Activated CD4-positive, alpha-beta T cell treated with anti-CD3 and anti-CD28 coated beads, Interleukin-2, Interleukin-6, amounts not matched to agents 100 ng/mL and 50 ng/mL, durations not matched to agents 16 hours and 8 hours (primary cell): Measurements from ENCODE around the gene PLEKHM3.
"Not testable (repeated sequence)": the region's sequence is repeated elsewhere in the genome, so short reads cannot be mapped to it uniquely, and the experiment has no call there.

Experiments
- DNase-seq: peaks from one replicate; pipeline ENCODE4 v3.0.0-alpha.2; 2020

The PLEKHM3 gene

GRCh38 chr2:208034503-208035140 is 9.3 kb upstream of the PLEKHM3 start:
- no peak for DNase-seq

- peak; percentile 54 for DNase-seq
These were observed 8.6 kb upstream of the PLEKHM3 start for GRCh38 chr2:208033701-208034502.

- no peak for DNase-seq
These were observed 6.3 kb upstream of the PLEKHM3 start for GRCh38 chr2:208031608-208032019.

- peak; percentile 52 for DNase-seq
These were observed 472 bp upstream of the PLEKHM3 start for GRCh38 chr2:208025814-208026184.

GRCh38 chr2:208024091-208024490 is 1.2 kb downstream of the PLEKHM3 start:
- DNase-seq = no peak

GRCh38 chr2:208020253-208020652 is 5.1 kb downstream of the PLEKHM3 start:
- no peak for DNase-seq

GRCh38 chr2:208018124-208018712 is 7.1 kb downstream of the PLEKHM3 start:
- DNase-seq = not testable (repeated sequence)

GRCh38 chr2:208017721-208018120 is 7.6 kb downstream of the PLEKHM3 start:
- peak; percentile 9 for DNase-seq

- DNase-seq = no peak
These were observed 9.9 kb downstream of the PLEKHM3 start for GRCh38 chr2:208015475-208015874.

- peak; percentile 34 for DNase-seq
These were observed 11.8 kb downstream of the PLEKHM3 start for GRCh38 chr2:208013285-208014178.

GRCh38 chr2:208012449-208012848 is 12.9 kb downstream of the PLEKHM3 start:
- DNase-seq = no peak

GRCh38 chr2:208010506-208010905 is 14.8 kb downstream of the PLEKHM3 start:
- DNase-seq = no peak

- DNase-seq = peak; percentile 34
These were observed 18.5 kb downstream of the PLEKHM3 start for GRCh38 chr2:208006833-208007232.

GRCh38 chr2:208006337-208006736 is 19.0 kb downstream of the PLEKHM3 start:
- no peak for DNase-seq

- DNase-seq = no peak
These were observed 23.4 kb downstream of the PLEKHM3 start for GRCh38 chr2:208001924-208002323.

- DNase-seq = no peak
These were observed 24.5 kb downstream of the PLEKHM3 start for GRCh38 chr2:208000701-208001395.

- no peak for DNase-seq
These were observed 28.5 kb downstream of the PLEKHM3 start for GRCh38 chr2:207996848-207997247.

GRCh38 chr2:207995887-207996286 is 29.4 kb downstream of the PLEKHM3 start:
- DNase-seq = no peak

- no peak for DNase-seq
These were observed 32.1 kb downstream of the PLEKHM3 start for GRCh38 chr2:207993151-207993763.

- DNase-seq = no peak
These were observed 33.4 kb downstream of the PLEKHM3 start for GRCh38 chr2:207991944-207992343.

GRCh38 chr2:207990784-207991183 is 34.5 kb downstream of the PLEKHM3 start:
- DNase-seq = no peak

GRCh38 chr2:207988975-207989374 is 36.4 kb downstream of the PLEKHM3 start:
- no peak for DNase-seq
